Erythroblast (primary cell): ENCODE data around the gene BDKRB1.

Experiments
- GATA1 ChIP-seq: IDR thresholded peaks from 2 replicates; pipeline ENCODE4 v1.6.1; 2011; ENCODE audit warnings: low read depth, mild to moderate bottlenecking, control low read depth, low read length, moderate library complexity
- POLR2A ChIP-seq: IDR thresholded peaks from 2 replicates; pipeline ENCODE4 v1.6.1; 2011; ENCODE audit warnings: mild to moderate bottlenecking, low read length

DNA sequence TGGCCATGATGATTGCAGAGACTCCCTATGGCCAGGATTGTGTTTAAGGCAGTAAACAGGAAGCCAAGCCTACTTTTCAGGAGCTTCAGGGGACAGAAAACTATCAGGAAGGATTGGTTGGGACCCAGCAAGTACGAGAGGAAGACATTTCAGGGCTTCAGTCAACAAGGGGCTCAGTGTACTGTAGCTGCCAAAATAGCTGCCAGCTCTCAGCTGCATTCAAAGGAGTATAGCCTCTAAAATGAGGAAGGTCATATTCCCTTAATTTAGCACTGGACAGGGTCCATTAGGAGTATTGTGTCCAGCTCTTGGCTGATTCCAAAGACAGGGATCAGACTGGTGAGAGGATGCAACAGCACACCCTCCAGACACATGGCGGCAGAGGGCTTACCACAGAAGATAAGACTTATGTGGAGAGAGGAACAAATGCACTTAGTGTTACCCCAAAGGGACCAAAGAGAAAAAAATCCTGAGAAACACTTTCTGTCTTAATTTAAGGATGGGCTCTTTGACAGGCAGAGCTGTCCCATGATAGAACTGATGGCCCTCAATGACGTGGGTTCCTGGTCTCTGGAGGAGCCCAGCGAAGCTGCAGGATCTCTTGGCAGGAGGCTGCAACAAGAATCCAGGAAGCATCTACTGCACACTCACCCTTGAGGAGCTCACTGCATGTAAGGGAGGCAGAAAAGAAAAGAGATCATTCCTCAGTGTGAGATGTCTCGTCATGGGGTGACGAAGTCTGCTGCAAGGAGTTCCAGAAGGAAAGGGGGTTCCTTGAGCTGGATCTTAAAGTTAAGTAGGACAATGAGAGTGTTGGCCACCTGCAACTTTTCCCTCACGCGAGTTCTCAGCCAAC, 14.8 kb downstream of the BDKRB1 start:
- TF ChIP-seq POLR2A (no peak), GATA1 (no peak)
